DND-41 (cell line): ENCODE results near the gene RASSF7.

Experiments used
- ATAC-seq: fragments of 200-7000 bp; cut with Tn5 transposase; 3 replicates; pipeline ENCODE4 v1.9.1; 2021; ENCODE audit warnings: low read depth; ENCODE audit not compliant: insufficient read depth
- DNase-seq: peaks from one replicate; pipeline ENCODE4 v3.0.0-alpha.2; 2020
- H2AFZ ChIP-seq: 2 replicates; pipeline ENCODE4 v1.6.0; 2012; ENCODE audit warnings: low read depth, low read length
- H3K27ac ChIP-seq: 2 replicates; pipeline ENCODE4 v1.5.1; 2012; ENCODE audit warnings: low read length, inconsistent platforms
- H3K27me3 ChIP-seq: fragments of 200-600 bp; sonication (generic); 2 replicates; pipeline ENCODE4 v1.6.0; 2012; ENCODE audit warnings: low read length, mild to moderate bottlenecking, inconsistent platforms; ENCODE audit not compliant: insufficient read depth, poor library complexity
- H3K36me3 ChIP-seq: 2 replicates; pipeline ENCODE4 v1.5.1; 2012; ENCODE audit warnings: low read length, inconsistent platforms; ENCODE audit not compliant: insufficient read depth
- H3K4me1 ChIP-seq: 2 replicates; pipeline ENCODE4 v1.5.1; 2012; ENCODE audit warnings: mild to moderate bottlenecking, low read length; ENCODE audit not compliant: insufficient read depth
- H3K4me2 ChIP-seq: 2 replicates; pipeline ENCODE4 v1.6.0; 2012; ENCODE audit warnings: mild to moderate bottlenecking, moderate library complexity, low read length, inconsistent platforms; ENCODE audit not compliant: insufficient read depth
- H3K4me3 ChIP-seq, 2 experiments: fragments of 200-600 bp in 1 of 2; shearing (Covaris generic) in 1 of 2; 2 replicates each; pipeline ENCODE4 v1.5.1; 2012 to 2016; ENCODE audit warnings: inconsistent platforms in 2 of 2, low read length in 2 of 2, mild to moderate bottlenecking in 2 of 2, low read depth in 1 of 2, moderate library complexity in 1 of 2
- H3K79me2 ChIP-seq: 2 replicates; pipeline ENCODE4 v1.6.0; 2012; ENCODE audit warnings: low read length, inconsistent platforms; ENCODE audit not compliant: insufficient read depth
- H3K9ac ChIP-seq: 2 replicates; pipeline ENCODE4 v1.6.0; 2012; ENCODE audit warnings: low read depth, mild to moderate bottlenecking, inconsistent platforms, low read length, moderate library complexity
- H3K9me3 ChIP-seq: 2 replicates; pipeline ENCODE4 v1.5.1; 2012; ENCODE audit warnings: low read length, moderate library complexity, mild to moderate bottlenecking, inconsistent platforms; ENCODE audit not compliant: insufficient read depth, severe bottlenecking
- H4K20me1 ChIP-seq: 2 replicates; pipeline ENCODE4 v1.6.0; 2012; ENCODE audit warnings: low read length; ENCODE audit not compliant: insufficient read depth
- CTCF ChIP-seq: IDR thresholded peaks from 2 replicates; pipeline ENCODE4 v1.5.1; 2012; ENCODE audit warnings: borderline replicate concordance, low read length, moderate library complexity, mild to moderate bottlenecking; ENCODE audit not compliant: poor library complexity, severe bottlenecking; ENCODE audit errors: extremely low read depth
- EZH2 ChIP-seq: IDR thresholded peaks from 3 replicates; pipeline ENCODE4 v1.6.1; 2012; ENCODE audit warnings: borderline replicate concordance, low read depth, mild to moderate bottlenecking, moderate library complexity, low read length, inconsistent platforms; ENCODE audit not compliant: severe bottlenecking

The RASSF7 gene

GRCh38 chr11:531919-532526, 28.7 kb upstream of the RASSF7 start:
- H3K36me3 ChIP-seq = peaks cover 35% of the 10 kb centered on the region
- no peak overlapping the region for H3K4me2 ChIP-seq
- H3K9me3 ChIP-seq = no peaks in the 10 kb centered on the region
- no peak for DNase-seq
- peaks cover 36% of the 10 kb centered on the region for H4K20me1 ChIP-seq
- no peak for ATAC-seq
- H3K4me1 ChIP-seq = peaks cover 32% of the 10 kb centered on the region
- no peak overlapping the region for H2AFZ ChIP-seq
- no peak overlapping the region for H3K9ac ChIP-seq
- no peak overlapping the region for H3K4me3 ChIP-seq
- TF ChIP-seq EZH2 = no peak
- TF ChIP-seq CTCF = no peak
- H3K79me2 ChIP-seq = peaks cover 18% of the 10 kb centered on the region
- H3K27ac ChIP-seq = no peak overlapping the region
- H3K27me3 ChIP-seq = no peaks in the 10 kb centered on the region

GRCh38 chr11:532527-532985, 28.2 kb upstream of the RASSF7 start:
- no peak for TF ChIP-seq CTCF
- no peak for TF ChIP-seq EZH2
- Histone ChIP-seq H3K9me3 (no peaks in the 10 kb centered on the region), H3K4me2 (no peak overlapping the region), H3K79me2 (peaks cover 18% of the 10 kb centered on the region), H3K4me1 (peaks cover 37% of the 10 kb centered on the region), H3K36me3 (peaks cover 35% of the 10 kb centered on the region), H3K4me3 (no peak overlapping the region), H3K27ac (no peak overlapping the region), H3K9ac (no peak overlapping the region), H3K27me3 (no peaks in the 10 kb centered on the region), H2AFZ (no peak overlapping the region), H4K20me1 (peaks cover 36% of the 10 kb centered on the region)
- no peak for ATAC-seq
- no peak for DNase-seq

GRCh38 chr11:532986-533585, 27.7 kb upstream of the RASSF7 start:
- no peak for ATAC-seq
- Histone ChIP-seq H3K27me3 (no peaks in the 10 kb centered on the region), H3K36me3 (peaks cover 35% of the 10 kb centered on the region), H3K4me1 (peaks cover 41% of the 10 kb centered on the region), H3K9ac (no peak overlapping the region; the same call in 1 of the 2 replicates), H3K4me2 (peak overlapping the region; percentile 98), H2AFZ (no peak overlapping the region), H3K79me2 (peaks cover 18% of the 10 kb centered on the region), H3K4me3 (no peak overlapping the region; a peak in 1 of 4 replicates), H3K9me3 (no peaks in the 10 kb centered on the region), H3K27ac (no peak overlapping the region), H4K20me1 (peaks cover 36% of the 10 kb centered on the region)
- TF ChIP-seq CTCF (no peak), EZH2 (no peak)
- DNase-seq = no peak
